BLaER1 treated with 17β-estradiol and CSF1 and Interleukin-3, amounts not matched to agents 10 nM and 100 nM (cell line): Measurements from ENCODE around the gene LCN9.

Experiments used
- H3K27ac ChIP-seq, 11 experiments: shearing (Covaris generic); formaldehyde crosslinking; 2 replicates each; pipeline ENCODE4 v1.8.1; 2022
- H3K27me3 ChIP-seq, 11 experiments: shearing (Covaris generic); formaldehyde crosslinking; 2 replicates each; pipeline ENCODE4 v1.8.1; 2022
- H3K36me3 ChIP-seq, 11 experiments: shearing (Covaris generic); formaldehyde crosslinking; 2 replicates each; pipeline ENCODE4 v1.8.1; 2022
- H3K4me1 ChIP-seq, 10 experiments: shearing (Covaris generic); formaldehyde crosslinking; 2 replicates each; pipeline ENCODE4 v1.8.1; 2022
- H3K4me2 ChIP-seq, 11 experiments: shearing (Covaris generic); formaldehyde crosslinking; 2 replicates each; pipeline ENCODE4 v1.8.1; 2022
- H3K4me3 ChIP-seq, 10 experiments: shearing (Covaris generic); formaldehyde crosslinking; 2 replicates each; pipeline ENCODE4 v1.8.1; 2022
- H3K9ac ChIP-seq, 11 experiments: shearing (Covaris generic); formaldehyde crosslinking; 2 replicates each; pipeline ENCODE4 v1.8.1; 2022
- H3K9me3 ChIP-seq, 11 experiments: shearing (Covaris generic); formaldehyde crosslinking; replicated peaks in 1 of 11; 2 replicates each; pipeline ENCODE4 v1.8.1; 2022
- H4K20me1 ChIP-seq, 11 experiments: shearing (Covaris generic); formaldehyde crosslinking; 2 replicates each; pipeline ENCODE4 v1.8.1; 2022
- Cebpa-rat ChIP-seq, 11 experiments: shearing (Covaris generic); IDR thresholded peaks; 2 replicates each; pipeline ENCODE4 v1.8.1; 2022

The LCN9 gene

GRCh38 chr9:135706288-135706687, 43.2 kb downstream of the LCN9 start:
- H3K9me3 ChIP-seq: no peaks in the 10 kb centered on the region
- H3K4me2 ChIP-seq: no peak overlapping the region
- TF ChIP-seq Cebpa-rat (IDR thresholded peaks at IDR 0.05): no peak
- no peak overlapping the region for H3K27ac ChIP-seq
- no peaks in the 10 kb centered on the region; a peak in 1 of 22 replicates for H3K27me3 ChIP-seq
- peaks cover 0 to 52% (median 0%) of the 10 kb centered on the region in 11 experiments; a peak in 4 of 22 replicates for H4K20me1 ChIP-seq
- no peak overlapping the region for H3K4me3 ChIP-seq
- H3K36me3 ChIP-seq: no peaks in the 10 kb centered on the region
- H3K4me1 ChIP-seq: peaks cover 5 to 26% (median 13%) of the 10 kb centered on the region in 10 experiments; a peak in 19 of 20 replicates
- H3K9ac ChIP-seq: no peak overlapping the region

GRCh38 chr9:135707252-135708138, 44.4 kb downstream of the LCN9 start:
- H3K27ac ChIP-seq: no peak overlapping the region
- no peak overlapping the region for H3K4me3 ChIP-seq
- H3K9me3 ChIP-seq: no peaks in the 10 kb centered on the region
- H3K27me3 ChIP-seq: no peaks in the 10 kb centered on the region
- no peak overlapping the region for H3K9ac ChIP-seq
- H4K20me1 ChIP-seq: peaks cover 0 to 64% (median 0%) of the 10 kb centered on the region in 11 experiments; a peak in 4 of 22 replicates
- H3K4me2 ChIP-seq: no peak overlapping the region
- no peak for TF ChIP-seq Cebpa-rat (IDR thresholded peaks at IDR 0.05)
- H3K4me1 ChIP-seq: peaks cover under 1 to 28% (median 16%) of the 10 kb centered on the region in 10 experiments; a peak in 17 of 20 replicates
- H3K36me3 ChIP-seq: no peaks in the 10 kb centered on the region

- Histone ChIP-seq H3K4me3 (no peak overlapping the region), H3K27ac (no peak overlapping the region), H3K4me1 (peaks cover 8 to 35% (median 23%) of the 10 kb centered on the region in 10 experiments; a peak in 18 of 20 replicates), H3K9ac (no peak overlapping the region), H3K36me3 (no peaks in the 10 kb centered on the region), H3K9me3 (no peaks in the 10 kb centered on the region), H4K20me1 (peaks cover 0 to 64% (median 0%) of the 10 kb centered on the region in 11 experiments; a peak in 5 of 22 replicates), H3K27me3 (no peaks in the 10 kb centered on the region), H3K4me2 (no peak overlapping the region)
- TF ChIP-seq Cebpa-rat (IDR thresholded peaks at IDR 0.05): no peak
Measured at GRCh38 chr9:135708164-135708563, 45.1 kb downstream of the LCN9 start.

- Histone ChIP-seq H4K20me1 (peaks cover 0 to 56% (median 0%) of the 10 kb centered on the region in 11 experiments; a peak in 6 of 22 replicates), H3K4me2 (peak overlapping the region in 8 of 11 experiments; percentile 56 to 92 (median 82); a peak in 15 of 22 replicates), H3K27ac (no peak overlapping the region), H3K36me3 (no peaks in the 10 kb centered on the region), H3K27me3 (no peaks in the 10 kb centered on the region), H3K4me3 (no peak overlapping the region), H3K4me1 (peaks cover 13 to 60% (median 39%) of the 10 kb centered on the region in 10 experiments; a peak in 18 of 20 replicates), H3K9ac (no peak overlapping the region), H3K9me3 (no peaks in the 10 kb centered on the region)
- TF ChIP-seq Cebpa-rat (IDR thresholded peaks at IDR 0.05): no peak
Measured at GRCh38 chr9:135711391-135711790, 48.3 kb downstream of the LCN9 start.

GRCh38 chr9:135711881-135712280, 48.8 kb downstream of the LCN9 start:
- no peak for TF ChIP-seq Cebpa-rat (IDR thresholded peaks at IDR 0.05)
- Histone ChIP-seq H3K4me1 (peaks cover 13 to 58% (median 39%) of the 10 kb centered on the region in 10 experiments; a peak in 18 of 20 replicates), H3K27me3 (no peaks in the 10 kb centered on the region), H4K20me1 (peaks cover 0 to 56% (median 0%) of the 10 kb centered on the region in 11 experiments; a peak in 6 of 22 replicates), H3K27ac (no peak overlapping the region; a peak in 1 of 22 replicates), H3K9ac (no peak overlapping the region), H3K4me3 (no peak overlapping the region), H3K4me2 (peak overlapping the region in 9 of 11 experiments; percentile 56 to 92 (median 77); a peak in 15 of 22 replicates), H3K36me3 (no peaks in the 10 kb centered on the region), H3K9me3 (no peaks in the 10 kb centered on the region)

GRCh38 chr9:135712613-135713295, 49.6 kb downstream of the LCN9 start:
- Histone ChIP-seq H3K27ac (peak overlapping the region in 2 of 11 experiments; percentile 13 to 18; a peak in 2 of 22 replicates), H4K20me1 (peaks cover 0 to 53% (median 0%) of the 10 kb centered on the region in 11 experiments; a peak in 6 of 22 replicates), H3K4me3 (no peak overlapping the region), H3K9me3 (no peaks in the 10 kb centered on the region), H3K4me1 (peaks cover 18 to 61% (median 44%) of the 10 kb centered on the region in 10 experiments), H3K36me3 (no peaks in the 10 kb centered on the region), H3K4me2 (peak overlapping the region; percentile 7 to 92 (median 74); a peak in 20 of 22 replicates), H3K9ac (peak overlapping the region in 3 of 11 experiments; percentile 38 to 41 (median 38); a peak in 3 of 22 replicates), H3K27me3 (no peaks in the 10 kb centered on the region)
- TF ChIP-seq Cebpa-rat (IDR thresholded peaks at IDR 0.05): no peak

GRCh38 chr9:135714242-135715055, 51.3 kb downstream of the LCN9 start:
- Histone ChIP-seq H3K27ac (no peak overlapping the region), H3K9ac (no peak overlapping the region), H4K20me1 (peaks cover 0 to 48% (median 0%) of the 10 kb centered on the region in 11 experiments; a peak in 4 of 22 replicates), H3K4me1 (peaks cover 35 to 78% (median 61%) of the 10 kb centered on the region in 10 experiments), H3K36me3 (no peaks in the 10 kb centered on the region), H3K9me3 (no peaks in the 10 kb centered on the region), H3K4me2 (peak overlapping the region in 5 of 11 experiments; percentile 9 to 92 (median 47); a peak in 7 of 22 replicates), H3K27me3 (no peaks in the 10 kb centered on the region), H3K4me3 (no peak overlapping the region)
- no peak for TF ChIP-seq Cebpa-rat (IDR thresholded peaks at IDR 0.05)

GRCh38 chr9:135715056-135715595, 52.0 kb downstream of the LCN9 start:
- Histone ChIP-seq H3K4me2 (peak overlapping the region in 5 of 11 experiments; percentile 9 to 47 (median 25); a peak in 7 of 22 replicates), H3K9me3 (no peaks in the 10 kb centered on the region), H3K9ac (no peak overlapping the region), H3K27ac (no peak overlapping the region), H3K4me1 (peaks cover 42 to 85% (median 68%) of the 10 kb centered on the region in 10 experiments), H4K20me1 (peaks cover 0 to 46% (median 0%) of the 10 kb centered on the region in 11 experiments; a peak in 4 of 22 replicates), H3K36me3 (no peaks in the 10 kb centered on the region), H3K4me3 (no peak overlapping the region), H3K27me3 (no peaks in the 10 kb centered on the region)
- TF ChIP-seq Cebpa-rat (IDR thresholded peaks at IDR 0.05): no peak
